HG02678 (cell line): ENCODE data around the gene LRIF1.
A peak's percentile ranks its signal among the peaks of the same experiment; 100 is the strongest.
"Not testable (repeated sequence)": the region's sequence is repeated elsewhere in the genome, so short reads cannot be mapped to it uniquely, and the experiment has no call there.

Experiments used
- ATAC-seq: cut with Tn5 transposase; IDR thresholded peaks from one replicate; pipeline ENCODE4 v1.9.1; 2021; ENCODE audit warnings: mild to moderate bottlenecking, moderate library complexity; ENCODE audit not compliant: unreplicated experiment

Gene LRIF1

GRCh38 chr1:110951161-110951560 lies 12.6 kb downstream of the LRIF1 start:
- ATAC-seq: no peak

DNA sequence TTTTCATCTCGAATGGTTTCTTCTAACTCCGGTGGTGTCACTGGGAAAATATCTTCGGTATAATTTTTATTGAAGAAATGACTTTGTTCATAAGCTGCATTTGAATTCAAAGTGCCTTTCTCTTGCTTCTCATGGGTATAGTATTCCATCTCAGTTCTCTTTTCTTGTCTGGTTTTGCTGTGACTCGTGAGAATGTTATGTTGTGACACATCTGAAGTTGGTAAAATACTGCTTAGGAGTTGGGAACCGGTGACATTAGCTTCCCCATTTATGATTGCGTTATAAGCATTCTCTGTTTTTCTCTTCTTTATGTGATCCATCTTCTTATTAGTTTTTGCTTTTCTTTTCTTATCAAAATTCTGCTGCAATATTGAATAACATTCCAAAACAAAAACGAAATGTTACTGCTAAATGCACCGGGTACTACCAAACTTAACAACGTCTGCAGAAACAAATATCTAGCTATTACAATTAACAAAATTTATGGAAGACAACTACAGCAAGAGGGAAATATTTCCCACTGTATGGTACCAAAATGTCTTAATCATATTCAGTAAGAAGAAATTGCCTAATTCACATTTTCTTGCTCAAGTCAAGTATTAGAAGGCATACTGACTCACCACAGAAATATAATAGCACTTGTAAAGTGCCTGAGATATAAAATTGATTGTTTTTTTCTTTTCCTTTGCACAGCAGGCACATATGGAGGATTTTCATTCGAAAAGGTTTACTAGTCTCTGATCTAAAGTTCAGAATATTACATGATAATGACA lies 15.5 kb downstream of the LRIF1 start:
- no peak for ATAC-seq

DNA sequence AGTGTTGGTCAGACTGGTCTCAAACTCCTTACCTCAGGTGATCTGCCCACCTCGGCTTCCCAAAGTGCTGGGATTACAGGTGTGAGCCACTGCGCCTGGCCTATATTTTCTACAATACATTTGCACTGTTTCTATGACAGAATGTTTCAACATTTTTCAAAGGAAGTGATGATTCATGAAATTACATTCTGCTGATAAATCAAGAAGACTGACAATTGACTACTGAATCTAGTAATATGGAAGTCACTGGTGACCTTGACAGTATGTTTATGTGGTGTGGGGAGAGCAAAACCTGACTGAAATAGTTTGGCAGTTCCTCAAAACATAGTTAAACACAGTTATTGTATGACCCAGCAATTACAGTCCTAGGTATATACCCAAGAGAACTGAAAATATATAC lies 18.1 kb downstream of the LRIF1 start:
- no peak for ATAC-seq

DNA sequence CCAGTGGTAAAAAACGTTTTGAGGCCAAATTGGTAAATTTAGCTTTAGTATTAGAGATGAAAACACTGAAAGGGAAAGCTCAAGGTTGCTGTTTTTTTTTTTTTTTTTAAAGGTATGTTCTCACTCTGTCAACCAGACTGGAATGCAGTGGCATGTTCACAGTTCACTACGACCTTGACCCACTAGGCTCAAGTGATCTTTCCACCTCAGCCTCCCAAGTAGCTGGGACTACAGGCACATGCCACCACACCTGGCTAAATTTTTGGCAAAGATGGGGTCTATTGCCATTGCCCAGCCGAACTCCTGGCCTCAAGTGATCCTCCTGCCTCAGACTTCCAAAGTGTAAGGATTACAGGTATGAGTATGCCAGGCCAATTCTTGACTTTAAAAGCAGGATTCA lies 18.9 kb downstream of the LRIF1 start:
- ATAC-seq: no peak

GRCh38 chr1:110936567-110936966 lies 27.2 kb downstream of the LRIF1 start:
- no peak for ATAC-seq

GRCh38 chr1:110931097-110931496 lies 32.6 kb downstream of the LRIF1 start:
- ATAC-seq: not testable (repeated sequence)

GRCh38 chr1:110928904-110929303 lies 34.8 kb downstream of the LRIF1 start:
- no peak for ATAC-seq

DNA sequence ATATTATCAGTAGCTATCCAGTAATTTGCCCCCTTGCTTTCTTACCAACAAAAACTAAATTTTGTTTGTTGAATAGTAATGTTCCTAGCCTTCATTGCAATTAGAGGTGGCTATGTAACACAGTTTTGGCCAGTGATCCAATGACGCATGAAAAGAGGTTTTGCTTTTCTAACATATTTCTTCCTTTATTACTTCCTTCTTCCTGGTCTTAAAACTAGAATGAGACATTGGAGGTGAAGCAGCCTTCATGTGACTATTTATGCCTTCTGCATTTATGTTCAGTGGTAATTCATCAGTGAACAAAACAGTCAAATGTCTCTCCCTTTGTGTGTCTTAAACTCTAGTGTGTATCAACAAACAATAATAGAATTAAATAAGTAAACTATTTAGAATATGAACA lies 35.5 kb downstream of the LRIF1 start:
- ATAC-seq: no peak

DNA sequence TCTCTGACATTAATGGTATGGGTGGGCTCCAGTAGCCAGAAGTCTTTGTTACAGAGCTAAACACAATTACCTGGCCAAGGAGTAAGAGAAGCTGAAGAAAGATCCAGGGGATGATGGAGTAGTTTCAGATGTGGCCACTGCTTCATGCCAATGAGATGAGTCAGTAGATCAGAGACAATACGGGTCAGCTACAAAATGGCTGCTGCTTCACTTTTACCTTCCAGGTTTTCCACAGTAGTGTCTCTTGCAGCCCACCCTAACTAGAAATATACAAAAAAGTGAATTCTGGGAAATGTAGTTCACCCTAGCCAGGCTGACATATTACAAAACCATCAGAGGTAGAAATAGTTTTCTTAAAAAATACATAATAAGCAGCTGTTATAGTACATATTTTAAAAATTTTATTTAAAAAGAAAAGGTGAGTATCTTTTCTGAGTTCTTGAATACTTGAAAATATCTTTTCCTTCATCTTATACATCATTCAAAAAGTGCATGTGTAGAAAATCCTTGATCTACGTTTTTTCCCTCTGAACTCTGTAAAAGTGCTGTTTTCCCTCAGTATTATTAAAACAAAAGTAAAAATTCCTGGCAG lies 36.1 kb downstream of the LRIF1 start:
- ATAC-seq: no peak

- ATAC-seq: no peak
Observed at GRCh38 chr1:110921953-110922352, 41.8 kb downstream of the LRIF1 start.

DNA sequence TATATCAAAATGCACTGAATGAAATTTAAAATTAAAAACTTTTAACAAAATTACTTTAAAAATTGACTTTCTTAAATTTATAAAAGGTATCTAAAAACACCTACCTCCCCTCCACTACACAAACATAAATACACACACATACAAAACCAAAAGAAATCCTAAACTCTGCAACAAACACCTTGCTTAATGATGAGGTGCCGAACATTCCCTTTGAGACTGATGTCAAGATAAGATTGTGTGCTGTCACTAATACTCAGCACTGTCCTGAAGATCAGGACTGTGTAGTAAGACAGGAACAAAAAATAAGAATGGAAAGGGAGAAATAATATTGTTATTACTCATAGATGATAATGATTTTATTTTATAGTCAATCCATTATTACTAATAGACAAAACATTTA lies 45.7 kb downstream of the LRIF1 start:
- no peak for ATAC-seq

DNA sequence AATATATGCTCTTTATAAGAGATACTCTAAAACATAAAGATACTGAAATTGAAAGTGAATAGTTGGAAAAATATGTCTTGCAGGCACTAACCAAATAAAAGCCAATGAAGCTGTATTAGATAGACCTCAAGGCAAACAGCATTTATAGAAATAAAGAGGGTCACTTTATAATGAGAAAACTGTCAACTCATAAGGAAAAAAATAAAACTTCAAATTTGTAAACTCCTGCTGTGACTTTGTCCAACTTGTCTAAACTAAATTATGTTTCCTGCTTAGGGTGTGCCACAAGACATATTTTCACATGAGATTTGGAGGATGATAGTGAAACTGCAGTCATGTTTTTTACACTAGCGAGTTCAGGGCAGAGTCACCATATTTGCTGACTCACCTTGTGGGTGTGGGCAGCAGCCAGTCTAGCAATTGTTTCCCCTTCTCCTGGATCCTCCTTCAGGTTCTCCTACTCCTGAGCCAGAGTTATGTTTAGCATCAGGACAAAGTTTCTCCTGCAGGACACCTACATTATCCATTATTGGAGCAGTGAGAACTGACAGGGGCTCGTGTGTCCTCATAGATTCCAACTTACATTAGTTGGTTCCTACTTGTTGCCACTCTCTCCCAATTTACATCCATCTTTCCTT lies 46.9 kb downstream of the LRIF1 start:
- ATAC-seq: peak; percentile 70

- ATAC-seq: no peak
Observed at GRCh38 chr1:110916274-110916668, 47.5 kb downstream of the LRIF1 start.

- ATAC-seq: no peak
Observed at GRCh38 chr1:110915804-110916203, 47.9 kb downstream of the LRIF1 start.

DNA sequence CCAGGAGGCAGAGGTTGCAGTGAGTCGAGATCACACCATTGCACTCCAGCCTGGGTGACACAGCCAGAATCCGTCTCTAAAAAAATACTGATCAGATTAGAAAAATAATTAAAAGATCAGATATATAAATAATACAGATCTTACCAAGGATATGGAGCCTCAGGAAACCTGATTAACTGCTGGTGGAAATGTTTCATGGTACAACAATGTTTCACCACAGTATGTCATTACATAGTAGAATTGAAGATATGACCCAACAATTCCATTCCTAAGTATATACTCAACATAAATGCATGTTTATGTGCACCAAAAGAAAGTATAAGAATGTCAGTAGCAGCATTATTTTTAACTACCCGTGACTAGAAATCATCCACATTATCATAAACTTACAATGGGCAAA lies 49.0 kb downstream of the LRIF1 start:
- no peak for ATAC-seq

GRCh38 chr1:110912784-110913183 lies 50.9 kb downstream of the LRIF1 start:
- no peak for ATAC-seq

GRCh38 chr1:110903853-110904500 lies 59.7 kb downstream of the LRIF1 start:
- no peak for ATAC-seq

- ATAC-seq: no peak
Observed at GRCh38 chr1:110902820-110903463, 60.8 kb downstream of the LRIF1 start.

DNA sequence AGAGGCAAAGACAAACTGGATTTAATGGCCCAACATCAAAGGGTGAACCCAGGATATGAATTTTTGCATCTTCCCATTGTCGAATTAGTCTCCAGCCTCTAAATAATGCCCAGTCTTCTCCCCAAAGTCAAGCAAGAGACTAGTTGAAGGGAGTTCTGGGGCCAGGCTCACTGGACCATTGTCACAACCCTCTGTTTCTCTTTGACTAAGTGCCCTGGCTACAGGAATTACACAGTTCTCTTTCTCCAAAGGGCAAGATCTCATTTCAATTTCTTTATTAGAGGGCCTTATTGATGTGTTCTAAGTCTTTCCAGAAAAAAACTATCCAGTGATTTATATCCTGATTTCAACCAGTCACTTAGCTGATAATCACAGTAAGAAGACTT lies 64.3 kb downstream of the LRIF1 start:
- ATAC-seq: no peak

GRCh38 chr1:110898734-110899457 lies 64.8 kb downstream of the LRIF1 start:
- ATAC-seq: no peak

GRCh38 chr1:110897681-110898080 lies 66.0 kb downstream of the LRIF1 start:
- ATAC-seq: no peak
